Right lobe of liver (tissue), 6 donors: ENCODE results near the gene PELO. TPM values are rescaled to one million over a fixed set of nuclear protein-coding genes. Genes with fewer than 3 reads are reported as not detected.
"Not testable (repeated sequence)": the region's sequence is repeated elsewhere in the genome, so short reads cannot be mapped to it uniquely, and the experiment has no call there.

Experiments
- ATAC-seq, 4 donors: fragments of 200-7000 bp; cut with Tn5 transposase; one replicate each; pipeline ENCODE4 v1.9.1; 2020; ENCODE audit warnings: mild to moderate bottlenecking in 4 of 4, moderate library complexity in 4 of 4
- DNase-seq, 3 donors: peaks; one replicate each; pipeline ENCODE4 v3.0.0-alpha.2; 2020
- H3K27ac ChIP-seq, 3 donors: fragments of 200-600 bp; one replicate each; pipeline ENCODE4 v1.8.0; 2022
- H3K27me3 ChIP-seq, 2 donors: fragments of 200-600 bp; one replicate each; pipeline ENCODE4 v1.8.0; 2022
- H3K36me3 ChIP-seq, 4 donors: fragments of 200-600 bp; sonication (generic) in 1 of 4; one replicate each; pipeline versions ENCODE4 v1.5.1 to v1.8.0; 2017 to 2022; ENCODE audit warnings: control low read depth in 1 of 4
- H3K4me1 ChIP-seq, 4 donors: fragments of 200-600 bp; sonication (generic) in 1 of 4; one replicate each; pipeline versions ENCODE4 v1.5.1 to v1.8.0; 2017 to 2022; ENCODE audit warnings: control low read depth in 1 of 4
- H3K4me3 ChIP-seq, 3 donors: fragments of 200-600 bp; one replicate each; pipeline ENCODE4 v1.8.0; 2022
- H3K9me3 ChIP-seq, 4 donors: fragments of 200-600 bp; sonication (generic) in 1 of 4; one replicate each; pipeline versions ENCODE4 v1.5.1 to v1.8.0; 2017 to 2022; ENCODE audit warnings: control low read depth in 1 of 4
- POLR2A ChIP-seq: fragments of 450-650 bp; IDR thresholded peaks from one replicate; pipeline ENCODE4 v1.6.1; 2017; ENCODE audit warnings: antibody characterized with exemption, mild to moderate bottlenecking
- WGBS: methylation state at CpG from one replicate; pipeline ENCODE4 v1.1.6; 2018; ENCODE audit warnings: low coverage, low lambda C conversion rate; ENCODE audit not compliant: insufficient coverage; ENCODE audit errors: missing lambda C conversion rate; 5-methylcytosine and 5-hydroxymethylcytosine counted together
- intact Hi-C, 2 donors: fragments of 100-400 bp; cut with DNase I; formaldehyde crosslinking; loops; one replicate each; pipeline versions ENCODE4 v1.11.2 to v1.14.1; 2022
- total RNA-seq, 6 experiments: library from RNA; depleted of rRNA in 2 of 6; stranded (reverse); fragments of >200 nt in 2 of 6; fragmentation: NEBNext Ultra II Directional in 3 of 6; extraction: Animal tissue kit (Norgen Biotek cat#: 25700) in 3 of 6; gene quantifications; one replicate each; pipeline versions ENCODE4 v1.1.0 to v1.2.4, GENCODE V29; 2016 to 2023
- TF ChIP-seq, protein P1 (sequence below), 4 donors: fragments of 200-600 bp in 3 of 4; fragments of 450-650 bp in 1 of 4; IDR thresholded peaks; one replicate each; pipeline versions ENCODE4 v1.5.1 to v1.8.0; 2016 to 2022; ENCODE audit warnings: antibody characterized with exemption in 4 of 4, mild to moderate bottlenecking in 2 of 4
- donor health status: DM: no; HTN: yes; CAD: no.
- donor health status: DM: no; HTN: no; CAD: no.
- donor health status: DM: no; HTN: no; CAD: no.
- donor health status: DM: no; HTN: yes; CAD: no.
- donor health status: DM: no; HTN: yes; CAD: no.

PELO gene
- total RNA-seq, 6 experiments from 2014 or later = 14.6 to 24.6 (median 17.6) TPM

GRCh38 chr5:52817818-52818217 is 30.1 kb downstream of the PELO start:
- intact Hi-C loops = no loop called here

GRCh38 chr5:52818360-52818759 is 30.6 kb downstream of the PELO start:
- no peak for ATAC-seq
- 82% methylated on average over 1 of the region's 1 CpG for WGBS
- intact Hi-C loops = no loop called here

More at GRCh38 chr5:52817818-52818217, 30.1 kb downstream of the PELO start:
- H3K27ac ChIP-seq = no peak overlapping the region
- H3K4me3 ChIP-seq = no peak overlapping the region
- 53% methylated on average over 1 of the region's 1 CpG for WGBS
- no peaks in the 10 kb centered on the region for H3K36me3 ChIP-seq
- TF ChIP-seq POLR2A = no peak
- TF ChIP-seq, protein P1, sequence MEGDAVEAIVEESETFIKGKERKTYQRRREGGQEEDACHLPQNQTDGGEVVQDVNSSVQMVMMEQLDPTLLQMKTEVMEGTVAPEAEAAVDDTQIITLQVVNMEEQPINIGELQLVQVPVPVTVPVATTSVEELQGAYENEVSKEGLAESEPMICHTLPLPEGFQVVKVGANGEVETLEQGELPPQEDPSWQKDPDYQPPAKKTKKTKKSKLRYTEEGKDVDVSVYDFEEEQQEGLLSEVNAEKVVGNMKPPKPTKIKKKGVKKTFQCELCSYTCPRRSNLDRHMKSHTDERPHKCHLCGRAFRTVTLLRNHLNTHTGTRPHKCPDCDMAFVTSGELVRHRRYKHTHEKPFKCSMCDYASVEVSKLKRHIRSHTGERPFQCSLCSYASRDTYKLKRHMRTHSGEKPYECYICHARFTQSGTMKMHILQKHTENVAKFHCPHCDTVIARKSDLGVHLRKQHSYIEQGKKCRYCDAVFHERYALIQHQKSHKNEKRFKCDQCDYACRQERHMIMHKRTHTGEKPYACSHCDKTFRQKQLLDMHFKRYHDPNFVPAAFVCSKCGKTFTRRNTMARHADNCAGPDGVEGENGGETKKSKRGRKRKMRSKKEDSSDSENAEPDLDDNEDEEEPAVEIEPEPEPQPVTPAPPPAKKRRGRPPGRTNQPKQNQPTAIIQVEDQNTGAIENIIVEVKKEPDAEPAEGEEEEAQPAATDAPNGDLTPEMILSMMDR (IDR thresholded peaks at IDR 0.05) = no peak
- H3K4me1 ChIP-seq = peaks cover 0 to 43% (median 9%) of the 10 kb centered on the region in 4 donors
- no peaks in the 10 kb centered on the region for H3K9me3 ChIP-seq
- ATAC-seq = no peak
- no peaks in the 10 kb centered on the region for H3K27me3 ChIP-seq
- DNase-seq = no peak

GRCh38 chr5:52818807-52819206 is 31.1 kb downstream of the PELO start:
- intact Hi-C loops, DNase-seq, H3K27ac ChIP-seq, H3K9me3 ChIP-seq, H3K4me3 ChIP-seq, H3K27me3 ChIP-seq, H3K36me3 ChIP-seq: not testable (repeated sequence)
- WGBS = 48% methylated on average over 3 of the region's 3 CpGs
- ATAC-seq = peak; percentile 34 to 76 (median 46)
- H3K4me1 ChIP-seq = peaks cover 0 to 53% (median 12%) of the 10 kb centered on the region in 4 donors

More at GRCh38 chr5:52818360-52818759, 30.6 kb downstream of the PELO start:
- no peak for TF ChIP-seq POLR2A
- TF ChIP-seq, protein P1 (IDR thresholded peaks at IDR 0.05) = no peak
- DNase-seq = no peak
- Histone ChIP-seq H3K27ac (no peak overlapping the region), H3K4me1 (peaks cover 0 to 49% (median 10%) of the 10 kb centered on the region in 4 donors), H3K36me3 (no peaks in the 10 kb centered on the region), H3K4me3 (no peak overlapping the region), H3K9me3 (no peaks in the 10 kb centered on the region), H3K27me3 (no peaks in the 10 kb centered on the region)

DNA sequence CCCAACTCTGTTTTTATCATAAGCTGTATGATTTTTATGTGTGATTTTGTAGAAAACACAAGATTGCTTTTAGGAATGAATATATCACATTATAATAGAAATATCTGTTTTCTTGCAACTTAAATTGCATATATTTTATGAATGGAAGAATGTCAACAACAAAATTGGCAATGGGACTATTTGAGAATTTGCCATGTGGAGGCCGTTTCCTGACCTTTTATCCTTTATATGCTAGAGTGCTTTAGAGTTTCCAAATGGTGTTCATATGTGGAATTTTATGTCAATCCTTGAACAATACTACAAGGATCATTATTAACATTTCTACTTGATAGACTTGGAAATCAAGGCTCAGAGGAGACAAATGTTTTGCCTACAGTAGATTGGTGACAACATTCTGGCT is 34.2 kb downstream of the PELO start:
- no peaks in the 10 kb centered on the region for H3K36me3 ChIP-seq
- H3K4me3 ChIP-seq = no peak overlapping the region
- ATAC-seq = no peak
- peak overlapping the region in 2 of 3 donors; percentile 33 to 53 for H3K27ac ChIP-seq
- H3K4me1 ChIP-seq = peaks cover 0 to 55% (median 12%) of the 10 kb centered on the region in 4 donors
- TF ChIP-seq, protein P1 (IDR thresholded peaks at IDR 0.05) = no peak
- no peak for TF ChIP-seq POLR2A
- H3K9me3 ChIP-seq = no peaks in the 10 kb centered on the region
- intact Hi-C loops = no loop called here
- no peaks in the 10 kb centered on the region for H3K27me3 ChIP-seq
- no peak for DNase-seq
- 20% methylated on average over 1 of the region's 1 CpG for WGBS

- ATAC-seq (peak; percentile 83 to 93 (median 85)), DNase-seq (peak; percentile 71 to 86 (median 77))
- H3K9me3 ChIP-seq = no peaks in the 10 kb centered on the region
- 12% methylated on average over 5 of the region's 6 CpGs for WGBS
- intact Hi-C loops = no loop called here
- H3K4me3 ChIP-seq = no peak overlapping the region
- TF ChIP-seq, protein P1 (IDR thresholded peaks at IDR 0.05) = no peak
- peak overlapping the region in 2 of 3 donors; percentile 33 to 53 for H3K27ac ChIP-seq
- H3K27me3 ChIP-seq = no peaks in the 10 kb centered on the region
- no peaks in the 10 kb centered on the region for H3K36me3 ChIP-seq
- peaks cover 0 to 50% (median 12%) of the 10 kb centered on the region in 4 donors for H3K4me1 ChIP-seq
Observed at GRCh38 chr5:52822437-52822836, 34.7 kb downstream of the PELO start.
